HG02571 (cell line): Measurements from ENCODE around the gene FGF16.
"Not testable (repeated sequence)": the region's sequence is repeated elsewhere in the genome, so short reads cannot be mapped to it uniquely, and the experiment has no call there.

Experiments used
- ATAC-seq: cut with Tn5 transposase; IDR thresholded peaks from one replicate; pipeline ENCODE4 v1.9.1; 2021; ENCODE audit warnings: mild to moderate bottlenecking, moderate library complexity; ENCODE audit not compliant: unreplicated experiment

The FGF16 gene

DNA sequence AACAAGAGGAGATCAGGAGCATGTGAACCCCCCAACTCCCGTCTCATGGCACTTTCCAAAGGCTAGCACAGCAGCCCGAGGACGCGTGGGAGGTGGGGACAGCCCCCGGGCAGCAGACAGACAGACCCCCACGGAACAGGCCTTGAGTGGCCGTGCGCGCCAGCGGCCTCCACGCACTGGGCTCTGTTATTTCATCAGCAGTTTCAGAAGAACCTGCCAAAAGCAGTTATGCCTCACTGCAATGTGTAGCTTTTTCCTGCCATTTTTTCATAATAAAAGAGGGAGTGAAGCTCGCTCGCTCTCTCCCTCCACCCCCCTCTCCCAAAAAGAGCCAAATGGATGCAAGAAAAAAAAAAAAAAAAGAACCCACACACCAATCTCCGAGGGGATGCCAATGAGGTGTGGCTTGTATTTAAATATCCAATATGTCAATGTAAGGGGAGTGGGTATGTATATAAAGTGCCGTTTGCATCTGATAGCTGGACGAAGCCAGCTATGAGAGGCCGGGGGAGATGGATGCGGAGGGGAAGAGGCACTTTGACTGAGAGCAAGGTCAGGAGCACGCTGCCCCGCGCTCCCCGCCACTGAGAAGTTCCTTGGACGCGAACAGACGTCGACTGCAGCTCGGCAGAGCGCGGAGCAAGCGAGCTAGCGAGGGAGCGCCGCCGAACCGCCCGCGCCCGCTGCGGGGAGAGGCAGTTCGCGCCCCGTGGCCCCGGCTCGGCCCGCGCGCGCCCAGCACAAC lies at the start of gene FGF16:
Gene FGF16 (plus strand): TSS at position 482 of the 745 bp plus-strand sequence. CDS start 286 bp downstream, outside the sequence.
- ATAC-seq, result no peak

DNA sequence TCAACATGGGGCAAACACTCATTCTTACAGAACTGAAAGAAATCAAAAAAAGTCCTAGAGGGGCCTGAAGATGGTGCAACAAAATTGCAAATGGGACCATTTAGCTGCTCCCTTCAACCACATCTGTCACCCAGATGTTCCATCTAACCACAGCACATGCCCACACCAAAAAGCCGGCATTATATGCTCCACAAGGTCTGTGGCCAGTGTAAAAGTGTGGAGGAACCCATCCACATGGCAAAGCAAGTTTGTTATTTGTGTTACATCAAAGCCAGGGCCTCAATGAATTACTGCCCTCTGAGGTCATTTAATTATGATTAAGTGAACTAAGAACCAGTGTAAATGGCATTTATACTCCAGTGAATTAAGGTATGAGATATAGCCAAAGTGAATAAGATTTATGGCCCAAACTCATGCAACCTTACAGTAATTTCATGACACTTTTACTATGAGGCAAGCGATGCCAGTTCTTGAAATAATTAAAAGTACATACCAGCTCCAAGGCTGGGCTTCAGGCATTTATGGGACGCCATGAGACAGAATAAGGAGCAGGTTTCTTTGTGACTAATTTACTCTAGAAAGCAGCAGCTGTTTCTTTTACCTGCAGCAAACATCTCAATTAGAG lies 48.7 kb upstream of the FGF16 start:
- no peak for ATAC-seq

DNA sequence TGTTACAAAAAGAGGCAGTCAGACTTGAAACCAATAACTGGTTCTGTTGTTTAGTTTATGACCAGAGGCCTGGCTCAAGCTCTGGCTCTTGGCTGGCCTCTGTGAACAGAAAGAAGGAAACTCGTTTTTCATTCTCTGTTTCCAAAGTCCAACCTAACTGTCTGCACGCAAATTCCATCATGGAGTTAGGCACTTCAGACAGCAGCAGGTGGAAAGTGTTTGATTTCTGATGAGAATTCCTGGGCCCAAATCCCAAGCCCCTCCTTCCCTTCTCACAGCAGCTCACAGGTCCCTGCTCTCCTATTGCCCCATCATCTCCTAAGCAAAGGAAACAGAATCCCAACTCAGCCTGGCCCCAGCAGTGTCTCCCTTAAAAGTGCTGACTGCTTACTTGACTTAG lies 42.8 kb upstream of the FGF16 start:
- ATAC-seq, result no peak

DNA sequence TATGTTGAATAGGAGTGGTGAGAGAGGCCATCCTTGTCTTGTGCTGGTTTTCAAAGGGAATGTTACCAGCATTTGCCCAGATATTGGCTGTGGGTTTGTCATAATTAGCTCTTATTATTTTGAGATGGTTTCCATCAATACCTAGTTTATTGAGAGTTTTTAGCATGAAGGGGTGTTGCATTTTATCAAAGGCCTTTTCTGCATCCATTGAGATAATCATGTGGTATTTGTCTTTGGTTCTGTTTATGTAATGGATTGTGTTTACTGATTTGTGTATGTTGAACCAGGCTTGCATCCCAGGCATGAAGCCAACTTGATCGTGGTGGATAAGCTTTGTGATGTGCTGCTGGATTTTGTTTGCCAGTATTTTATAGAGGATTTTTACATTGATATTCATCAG lies 39.4 kb upstream of the FGF16 start:
- not testable (repeated sequence) for ATAC-seq

DNA sequence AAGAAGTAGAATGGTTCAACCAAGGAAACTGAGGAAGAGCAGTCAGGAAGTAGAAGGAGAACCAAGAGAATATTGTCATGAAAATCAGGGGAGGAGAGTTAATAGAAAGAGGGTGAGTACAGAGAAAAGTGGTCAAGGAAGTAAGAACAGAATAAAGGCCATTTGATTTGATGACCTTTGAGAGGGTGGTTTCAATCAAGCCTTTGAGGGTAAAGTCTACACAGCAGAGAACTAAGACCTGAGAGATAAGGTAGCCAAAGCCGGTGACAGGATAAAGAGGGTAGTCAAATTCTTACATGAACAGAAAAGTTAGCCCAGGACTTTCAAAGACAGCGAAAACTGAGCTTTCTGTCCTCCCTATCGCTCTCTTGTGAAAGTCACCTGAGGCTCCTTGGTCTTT lies 34.6 kb upstream of the FGF16 start:
- ATAC-seq, result no peak

DNA sequence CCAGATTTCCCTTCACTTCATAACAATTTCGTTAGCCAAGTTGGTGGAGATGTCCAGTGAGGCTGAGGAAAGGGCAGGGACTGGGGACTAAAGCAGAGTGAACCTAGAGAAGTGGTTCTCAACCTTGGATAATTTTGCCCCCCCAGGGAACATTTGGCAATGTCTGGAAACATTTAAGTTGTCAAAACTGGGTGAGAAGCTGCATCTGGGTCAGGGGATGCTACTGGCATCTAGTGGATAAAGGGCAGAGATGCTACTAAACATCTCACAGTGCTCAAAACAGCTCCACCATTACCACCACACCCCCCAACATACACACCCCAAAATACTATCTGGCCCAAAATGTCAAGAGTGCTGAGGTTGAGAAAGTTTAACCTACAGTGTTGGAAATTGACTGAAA lies 32.0 kb upstream of the FGF16 start:
- ATAC-seq, result no peak

DNA sequence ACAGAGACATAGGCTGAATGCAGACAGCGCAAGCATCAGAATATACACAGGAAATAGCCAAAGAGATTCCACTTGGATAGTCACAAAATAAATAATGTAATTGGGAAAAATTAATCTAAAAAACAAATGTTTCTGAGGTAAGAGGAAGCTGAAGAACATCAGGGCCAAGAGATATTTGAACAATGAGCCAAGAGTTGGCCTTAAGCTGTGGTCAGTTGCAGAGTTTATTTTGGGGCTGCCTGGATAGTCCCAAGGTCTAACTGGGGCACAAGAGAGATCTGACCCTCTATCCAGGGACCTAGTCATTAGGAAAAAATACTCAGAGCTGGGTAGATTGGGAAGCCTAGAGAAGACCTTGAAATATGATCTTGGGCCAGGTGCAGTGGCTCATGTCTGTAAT lies 31.3 kb upstream of the FGF16 start:
- ATAC-seq, result no peak

DNA sequence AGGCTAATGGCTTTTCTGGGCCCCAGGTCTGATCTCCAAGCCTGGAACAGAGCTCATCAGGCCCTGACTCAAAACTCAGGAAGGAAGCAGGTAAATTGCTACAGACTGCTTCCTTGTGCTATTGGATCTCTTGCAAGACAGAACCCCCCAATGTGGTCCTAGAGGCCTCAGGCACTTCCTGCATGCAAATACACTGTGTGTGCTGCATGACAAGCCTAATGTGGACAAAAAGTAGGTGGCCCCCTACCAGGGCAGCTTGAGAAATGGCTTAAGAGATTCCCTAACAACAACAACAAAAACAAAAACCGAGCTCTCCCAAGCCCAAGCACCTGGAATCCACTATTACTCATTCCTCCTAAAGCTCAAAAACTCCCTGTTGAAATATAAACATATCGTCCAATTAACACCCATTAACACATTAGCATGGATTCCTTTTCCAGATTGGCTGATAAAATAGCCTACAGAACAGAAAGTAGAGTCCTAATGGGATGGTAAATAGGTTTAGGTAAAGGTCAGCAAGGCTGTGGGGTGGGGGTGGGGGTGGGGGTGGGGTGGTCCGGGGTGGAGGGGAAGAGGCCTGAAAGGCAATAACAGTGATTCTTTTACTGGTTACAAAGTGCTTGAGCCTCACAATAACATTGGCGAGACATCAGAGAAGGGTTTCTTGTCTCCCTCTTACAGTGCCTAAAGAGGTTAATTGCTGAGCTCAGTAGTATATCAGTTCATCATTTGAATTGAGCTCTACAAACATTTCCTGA lies 24.1 kb upstream of the FGF16 start:
- ATAC-seq, result no peak

DNA sequence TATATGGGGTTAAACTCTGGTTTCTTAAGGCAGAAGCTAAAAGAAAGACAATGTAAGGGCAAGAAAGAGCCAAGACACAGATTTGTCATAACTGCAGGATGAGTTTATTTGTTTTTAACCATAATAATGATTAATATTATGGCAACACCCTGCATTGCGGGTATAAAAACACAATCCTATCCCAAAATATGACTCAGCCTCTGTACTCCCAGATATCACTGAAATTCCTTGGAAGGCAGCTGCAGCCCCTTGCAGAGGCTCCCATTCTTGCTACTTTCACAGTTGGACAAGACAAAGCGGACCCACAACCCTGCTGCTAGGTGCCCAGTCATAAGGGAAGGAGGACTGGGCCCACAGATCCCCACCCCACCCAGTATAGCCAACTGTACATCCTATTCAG lies 20.4 kb upstream of the FGF16 start:
- ATAC-seq, result no peak

DNA sequence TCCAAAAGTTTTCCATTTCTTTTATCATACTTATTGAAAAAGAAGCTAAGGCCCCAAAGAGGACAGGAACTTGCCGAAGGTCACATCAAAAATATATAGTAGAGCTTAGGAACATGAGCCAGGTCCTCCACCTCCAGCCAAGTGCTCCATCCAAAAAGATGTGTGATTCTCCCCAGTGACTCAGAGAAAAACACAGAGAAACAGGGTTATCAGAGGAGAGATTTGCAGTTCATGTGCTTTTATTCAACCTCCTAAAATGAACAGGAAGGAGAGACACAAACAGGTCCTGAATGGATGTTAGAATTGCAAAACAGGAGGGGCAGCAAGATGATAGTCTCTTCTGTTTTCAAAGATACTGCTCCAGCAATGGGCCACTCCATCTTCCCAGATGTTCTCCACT lies 19.6 kb upstream of the FGF16 start:
- no peak for ATAC-seq

DNA sequence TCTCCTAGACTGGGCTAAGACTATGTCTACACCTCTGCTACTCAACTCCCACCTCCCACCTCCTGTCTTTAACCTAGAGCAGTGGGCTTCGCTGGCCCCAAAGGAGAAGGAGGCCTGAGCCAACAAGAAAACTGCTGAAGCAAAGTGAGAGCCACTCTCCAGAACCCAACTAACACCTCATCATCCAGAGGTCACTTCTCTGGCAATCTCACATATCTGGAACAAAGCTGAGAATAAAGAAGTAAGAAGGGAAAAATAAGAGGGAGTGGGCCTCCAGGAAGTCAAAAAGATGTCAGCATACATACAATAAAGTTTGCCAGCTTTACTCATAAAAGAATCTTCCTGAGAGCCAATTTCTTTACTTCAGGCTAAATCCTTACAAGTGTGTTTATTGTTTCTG lies 18.6 kb upstream of the FGF16 start:
- ATAC-seq, result no peak

DNA sequence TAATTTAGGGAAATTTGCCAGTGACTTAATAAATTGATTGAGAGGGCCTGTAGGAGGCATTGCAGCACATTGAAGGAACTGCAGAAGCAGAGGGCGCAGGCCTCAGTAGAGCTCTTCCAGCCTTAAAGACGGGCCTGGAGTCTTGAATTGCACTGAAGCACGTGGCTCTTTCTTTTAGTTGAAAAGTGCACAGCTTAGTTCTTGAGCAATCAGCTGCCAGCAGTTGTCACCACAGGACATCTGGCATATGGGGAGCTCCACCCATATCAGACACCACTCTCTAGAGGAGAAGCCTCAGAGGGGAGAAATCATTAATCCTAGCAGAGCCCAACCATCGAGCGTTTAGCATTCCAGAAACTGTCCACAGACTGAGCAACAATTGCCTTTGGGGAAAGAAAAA lies 16.0 kb upstream of the FGF16 start:
- ATAC-seq, result no peak

DNA sequence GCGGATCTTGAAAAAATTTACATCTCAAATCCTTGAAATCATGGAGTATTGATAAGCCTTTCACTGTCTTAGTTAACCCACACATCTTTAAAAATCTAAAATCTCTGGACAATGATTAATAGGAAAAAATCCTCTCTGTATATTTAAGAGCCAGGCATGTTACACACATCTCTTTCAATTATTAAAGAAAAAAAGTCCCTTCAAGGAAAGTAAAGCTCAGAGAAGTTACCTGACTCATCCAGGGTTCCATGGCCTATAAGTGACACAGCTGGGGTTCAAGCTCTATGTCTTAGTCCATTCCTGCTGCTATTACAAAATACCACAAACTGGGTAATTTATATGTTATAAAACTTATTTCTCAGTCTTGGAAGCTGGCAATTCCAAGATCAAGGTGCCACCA lies 14.2 kb upstream of the FGF16 start:
- no peak for ATAC-seq

DNA sequence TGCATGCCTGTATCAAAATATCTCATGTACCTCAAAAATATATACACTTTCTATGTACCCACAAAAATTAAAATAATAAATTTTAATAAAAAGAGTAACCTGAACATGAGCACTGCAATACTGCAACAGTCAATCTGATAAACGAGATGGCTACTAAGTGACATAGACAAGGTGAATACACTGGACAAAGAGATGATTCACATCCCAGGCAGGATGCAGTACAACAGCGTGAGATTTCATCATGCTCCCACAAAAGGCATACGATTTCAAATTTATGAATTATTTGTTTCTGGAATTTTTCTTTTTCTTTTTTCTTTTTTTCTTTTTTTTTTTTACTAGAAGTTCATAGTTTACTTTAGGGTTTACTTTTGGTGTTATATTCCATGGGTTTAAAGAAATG lies 12.2 kb upstream of the FGF16 start:
- no peak for ATAC-seq

DNA sequence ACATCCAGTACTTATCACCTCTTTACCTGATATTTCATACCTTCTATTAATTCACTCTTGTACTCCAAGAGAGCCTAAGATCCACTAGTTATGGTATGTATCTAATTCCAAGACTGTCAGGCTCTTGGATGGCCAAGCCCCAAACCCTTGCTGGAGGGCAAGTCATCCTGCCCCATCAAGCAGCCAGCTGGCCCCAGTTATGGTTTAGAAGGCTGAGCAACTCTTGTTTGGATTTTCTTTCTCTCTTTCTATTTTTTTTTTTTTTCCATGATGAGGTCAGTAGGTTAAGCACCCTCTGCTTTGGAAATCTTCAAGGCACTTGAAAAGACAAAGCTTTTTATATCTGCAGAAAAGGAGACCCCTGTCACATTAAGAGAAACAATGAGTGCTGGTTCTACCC lies 10.9 kb upstream of the FGF16 start:
- ATAC-seq, result no peak

DNA sequence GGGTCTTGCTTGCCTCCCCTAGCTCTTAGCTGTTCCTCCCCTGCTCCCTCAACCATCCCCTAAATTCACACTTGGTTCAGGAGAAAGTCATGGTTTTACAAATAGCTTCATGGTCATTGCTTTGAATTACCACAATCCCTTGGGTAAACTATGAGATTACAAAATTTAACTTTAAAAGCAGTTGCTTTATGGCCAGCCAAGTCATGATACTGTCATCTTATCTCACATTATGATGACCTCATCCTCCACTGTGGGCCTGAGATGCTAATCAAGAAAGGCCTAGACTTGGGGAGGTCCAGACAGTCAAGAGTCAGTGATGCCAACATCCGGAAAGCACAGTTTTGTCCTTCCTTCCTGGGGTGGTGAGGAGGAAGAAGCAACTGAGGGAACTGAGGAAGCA lies 10.5 kb upstream of the FGF16 start:
- ATAC-seq, result no peak

DNA sequence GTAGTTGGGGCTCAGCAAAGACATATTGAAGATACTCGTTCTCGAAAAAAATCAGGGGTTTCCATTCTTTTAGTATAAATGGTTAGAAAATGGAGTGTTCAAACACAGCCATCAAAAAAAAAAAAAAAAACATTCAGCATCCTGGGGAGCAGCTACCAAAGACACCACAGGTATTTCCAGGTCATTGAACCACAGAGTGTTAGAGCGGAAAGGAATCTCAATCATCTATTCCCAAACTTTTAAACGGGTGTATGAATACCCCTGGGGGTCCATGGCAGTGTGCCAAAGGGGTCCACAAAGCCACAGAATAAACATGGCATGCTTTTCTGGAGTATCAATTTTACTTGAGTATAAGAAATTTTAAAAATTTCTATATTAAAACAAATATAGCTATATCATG lies 6.9 kb upstream of the FGF16 start:
- no peak for ATAC-seq

DNA sequence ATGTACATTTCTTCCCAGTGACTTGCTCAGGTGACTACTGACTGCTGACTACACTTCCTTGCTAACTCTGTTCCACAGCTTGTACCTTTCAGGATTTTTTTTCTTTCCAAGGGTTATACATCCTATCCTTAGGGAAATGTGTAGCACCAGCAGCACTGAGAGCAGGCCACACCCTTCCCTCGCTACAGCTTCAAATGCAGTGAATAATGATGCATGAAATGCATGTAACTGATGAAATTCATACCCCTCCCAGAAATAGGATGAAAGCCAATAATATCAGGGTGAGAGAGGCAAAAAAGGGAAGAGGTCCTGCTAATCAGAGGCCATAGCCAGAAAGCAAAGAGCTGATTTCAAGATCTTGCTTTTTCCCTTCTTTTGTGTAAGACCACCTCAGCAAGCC lies 6.2 kb upstream of the FGF16 start:
- ATAC-seq, result no peak

DNA sequence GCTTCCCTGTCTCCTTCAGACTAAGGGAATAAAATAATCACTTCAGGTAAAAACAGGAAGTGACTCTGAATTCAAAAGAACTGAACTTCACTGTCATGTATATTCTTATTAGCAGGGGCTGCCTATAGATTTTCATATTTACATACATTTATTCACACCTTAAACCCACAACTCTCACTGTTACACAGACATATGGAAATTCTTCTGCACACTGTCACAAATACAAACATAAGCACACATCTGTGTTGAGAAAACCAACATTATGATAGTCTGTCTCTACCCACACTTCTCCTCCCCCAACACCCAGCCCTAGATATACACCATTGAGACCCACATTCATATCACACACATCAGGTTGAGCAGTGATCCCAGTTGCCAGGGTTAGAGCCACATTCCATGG lies 5.7 kb upstream of the FGF16 start:
- no peak for ATAC-seq

DNA sequence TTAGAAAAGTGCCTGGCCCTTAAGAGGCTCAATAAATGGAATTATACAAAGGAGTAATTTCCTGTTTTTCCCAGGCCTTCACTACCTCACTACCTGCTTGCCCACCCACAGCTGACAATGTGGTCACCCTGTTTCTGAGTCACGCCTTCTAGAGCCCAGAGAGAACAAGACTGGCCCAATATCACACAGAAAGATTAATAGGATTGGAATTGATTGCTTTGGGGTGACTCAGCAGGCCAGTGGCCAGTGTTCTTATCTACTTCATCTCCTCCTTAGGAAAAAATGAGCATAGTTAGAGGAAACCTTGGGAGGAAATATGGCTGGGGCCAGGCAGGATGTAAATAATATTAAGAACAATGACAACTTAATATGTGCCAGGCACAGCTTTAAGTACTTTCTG lies 4.5 kb upstream of the FGF16 start:
- no peak for ATAC-seq

DNA sequence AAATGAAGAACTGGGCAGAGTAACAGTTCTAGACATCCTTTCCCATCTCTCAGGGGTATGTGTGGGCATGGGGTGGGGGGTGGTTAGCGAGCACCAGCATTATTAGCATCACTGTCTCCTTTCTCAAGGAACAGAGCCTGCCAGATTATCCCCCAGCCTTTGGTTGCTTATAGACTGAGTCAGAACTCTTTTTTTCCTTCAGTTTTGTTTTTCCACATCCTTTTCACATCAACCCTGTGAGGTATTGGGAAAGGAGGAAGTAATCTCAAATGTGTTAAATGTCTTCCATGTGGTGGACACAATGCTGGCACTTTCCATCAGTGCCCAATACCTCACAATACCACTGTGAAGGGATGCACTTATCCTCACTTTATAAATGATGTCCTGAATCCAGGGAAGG lies 3.1 kb upstream of the FGF16 start:
- ATAC-seq, result no peak

DNA sequence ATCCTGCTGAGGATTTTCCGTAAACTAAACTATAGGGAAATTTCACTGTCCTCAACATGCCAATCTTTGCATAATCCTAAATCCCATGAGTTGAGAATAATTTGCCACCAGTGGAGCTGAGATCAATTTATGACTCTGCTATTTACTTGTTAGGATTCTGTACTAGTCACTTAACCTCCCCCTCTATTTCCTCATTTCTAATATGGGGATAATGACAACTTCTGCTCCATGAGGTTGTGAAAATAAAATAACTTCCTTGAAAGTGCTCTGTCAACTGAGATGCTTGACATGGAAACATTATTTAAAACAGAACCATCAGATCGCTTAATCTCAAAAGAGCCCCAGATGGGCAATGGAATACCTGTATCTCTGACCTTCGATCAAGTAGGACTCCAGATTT lies 2.6 kb upstream of the FGF16 start:
- ATAC-seq, result no peak
